HS-27A (cell line): ENCODE data around the gene MROH7.

Experiments
- DNase-seq: peaks from one replicate; pipeline ENCODE4 v3.0.0-alpha.2; 2012; ENCODE audit warnings: low read depth, missing footprints

Gene MROH7

DNA sequence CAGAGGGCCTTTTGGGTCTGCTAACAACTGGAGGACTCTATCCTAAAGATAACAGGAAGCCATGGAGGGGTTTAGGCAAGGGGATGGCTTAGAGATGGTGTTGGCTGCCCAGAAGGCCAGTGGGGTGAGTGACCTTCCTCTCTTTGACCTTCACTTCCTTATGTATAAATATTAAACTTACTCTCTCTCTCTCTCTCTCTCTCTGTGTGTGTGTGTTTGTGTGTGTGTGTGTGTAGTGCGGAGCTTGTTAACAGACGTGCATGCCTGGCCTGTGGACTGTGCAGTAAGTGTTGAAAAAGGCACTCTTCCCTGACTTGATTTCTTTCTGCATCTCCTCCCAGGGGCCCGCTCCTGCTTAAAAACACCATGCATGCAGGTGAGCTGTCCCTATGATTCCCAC lies 10.0 kb downstream of the MROH7 start:
- no peak for DNase-seq

DNA sequence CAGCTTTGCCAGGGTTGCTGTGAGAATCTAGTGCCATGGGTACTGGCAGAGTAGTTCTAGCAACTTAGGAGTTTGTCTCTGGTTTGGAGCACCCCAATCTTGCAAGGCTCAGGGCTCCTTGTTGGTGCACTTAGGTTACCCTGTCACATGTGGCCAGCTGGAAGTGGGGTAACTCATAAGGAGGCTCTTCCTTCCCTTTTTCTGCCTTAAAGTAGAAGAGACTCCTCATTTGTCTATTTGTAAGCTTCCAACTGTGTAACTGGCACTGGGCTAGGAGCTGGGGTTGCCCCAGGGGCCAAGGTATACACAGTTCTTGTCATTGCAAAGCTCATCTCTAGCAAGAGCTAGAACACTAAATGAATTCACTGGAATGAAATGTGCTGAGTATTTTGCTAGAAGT lies 10.6 kb downstream of the MROH7 start:
- no peak for DNase-seq

DNA sequence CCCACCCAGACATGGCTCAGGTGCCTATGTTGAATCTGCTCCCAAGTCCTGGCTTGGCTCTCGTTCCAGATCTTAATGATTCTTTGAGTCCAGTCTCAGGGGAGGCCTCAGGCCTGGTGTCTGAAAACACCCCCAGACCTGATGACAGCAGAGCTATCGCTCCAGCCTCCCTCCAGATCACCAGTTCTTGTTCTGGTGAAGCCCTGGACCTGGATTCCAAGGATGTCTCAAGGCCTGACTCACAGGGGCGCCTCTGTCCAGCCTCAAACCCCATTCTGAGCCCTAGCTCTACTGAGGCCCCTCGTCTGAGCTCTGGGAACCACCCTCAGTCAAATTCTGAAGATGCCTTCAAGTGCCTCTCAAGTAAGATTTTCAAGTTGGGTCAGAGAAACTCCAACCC lies 11.4 kb downstream of the MROH7 start:
- DNase-seq: peak; percentile 24

DNA sequence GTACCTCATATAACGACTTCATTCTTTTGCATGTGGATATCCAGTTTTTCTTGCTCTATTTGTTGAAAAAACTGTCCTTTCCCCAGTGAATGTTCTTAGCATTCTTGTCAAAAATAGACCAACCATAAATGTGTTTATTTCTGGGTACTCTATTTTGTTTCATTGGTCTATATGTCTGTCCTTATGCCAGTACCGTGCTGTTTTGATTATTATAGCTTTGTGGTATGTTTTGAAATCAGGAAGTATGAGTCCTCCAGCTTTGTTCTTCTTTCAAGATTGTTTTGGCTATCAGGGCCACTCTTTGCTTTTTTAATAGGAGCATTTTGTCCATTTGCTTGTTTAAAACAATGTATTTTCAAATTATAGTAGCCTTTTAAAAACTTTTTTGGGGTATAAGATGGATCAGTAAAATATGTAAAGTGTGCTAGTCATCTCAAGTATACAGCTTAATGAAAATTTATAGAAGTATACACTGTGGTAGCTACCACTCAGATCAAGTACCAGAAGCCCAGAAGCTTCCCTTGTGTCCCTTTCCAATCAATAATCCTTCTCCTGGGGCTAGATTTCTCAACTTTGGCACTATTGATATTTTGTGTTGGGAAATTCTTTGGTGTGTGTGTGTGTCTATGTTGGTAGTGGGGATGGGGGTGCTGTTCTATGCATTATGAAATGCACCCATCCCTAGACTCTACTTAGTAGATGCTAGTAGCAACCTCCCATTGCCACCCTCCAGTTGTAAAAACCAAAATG lies 16.8 kb downstream of the MROH7 start:
- DNase-seq: no peak

DNA sequence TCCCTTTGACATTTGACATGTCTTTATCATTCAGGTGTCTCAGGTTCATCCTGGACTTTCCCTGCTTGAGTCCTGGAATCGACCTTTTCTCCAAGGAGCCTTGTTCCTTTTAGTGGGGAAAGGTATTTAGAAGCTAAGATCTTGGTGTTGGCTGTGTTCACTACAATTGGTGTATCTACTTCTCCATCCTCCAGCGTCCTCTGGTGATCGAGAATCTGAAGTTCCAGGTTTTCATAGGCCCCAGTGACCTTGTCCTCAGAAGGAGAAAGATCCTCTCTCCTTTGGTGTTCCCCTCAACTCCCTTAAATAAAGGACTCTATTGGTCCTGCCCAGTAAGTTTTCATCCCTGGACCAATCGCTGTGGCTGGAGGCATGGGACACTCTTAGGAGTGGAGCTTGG lies 22.1 kb downstream of the MROH7 start:
- DNase-seq: no peak

DNA sequence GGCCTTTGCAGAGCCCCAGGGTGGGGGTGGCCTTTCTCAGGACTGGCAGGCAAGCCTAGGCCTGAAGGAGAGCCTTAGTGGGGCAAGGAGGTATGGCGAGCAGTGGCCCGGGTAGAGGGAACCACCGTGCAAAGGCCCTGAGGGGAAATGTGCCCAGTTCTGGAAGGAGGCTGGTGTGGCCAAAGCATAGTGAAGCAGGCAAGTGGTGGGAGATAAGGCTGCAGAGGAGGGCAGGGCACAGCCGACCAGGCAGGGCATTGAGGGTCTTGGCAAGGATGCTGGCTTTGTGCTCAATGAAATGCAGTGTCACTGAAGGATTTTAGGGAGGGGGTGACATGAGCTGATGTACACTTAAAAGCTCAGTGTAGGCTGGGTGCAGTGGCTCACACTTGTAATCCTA lies 22.8 kb downstream of the MROH7 start:
- DNase-seq: no peak

DNA sequence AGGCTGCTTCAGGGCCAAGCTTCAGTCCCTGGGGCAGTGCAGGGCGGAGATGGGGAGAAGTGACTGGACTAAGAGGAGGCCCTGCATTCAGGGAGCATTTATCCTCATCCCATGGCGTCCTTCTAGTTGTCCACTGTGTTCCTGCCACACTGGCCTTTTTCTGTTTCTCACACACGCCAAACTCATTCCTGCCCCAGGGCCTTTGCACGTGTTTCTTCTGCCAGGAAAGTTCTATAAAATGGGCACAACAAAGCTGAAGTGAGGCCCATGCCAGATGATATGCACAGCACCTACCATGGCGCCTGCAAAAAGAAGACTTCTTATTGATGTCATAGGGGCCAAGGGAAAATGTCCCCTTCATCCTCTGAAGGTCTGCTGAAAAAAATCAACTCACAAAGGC lies 24.3 kb downstream of the MROH7 start:
- no peak for DNase-seq

DNA sequence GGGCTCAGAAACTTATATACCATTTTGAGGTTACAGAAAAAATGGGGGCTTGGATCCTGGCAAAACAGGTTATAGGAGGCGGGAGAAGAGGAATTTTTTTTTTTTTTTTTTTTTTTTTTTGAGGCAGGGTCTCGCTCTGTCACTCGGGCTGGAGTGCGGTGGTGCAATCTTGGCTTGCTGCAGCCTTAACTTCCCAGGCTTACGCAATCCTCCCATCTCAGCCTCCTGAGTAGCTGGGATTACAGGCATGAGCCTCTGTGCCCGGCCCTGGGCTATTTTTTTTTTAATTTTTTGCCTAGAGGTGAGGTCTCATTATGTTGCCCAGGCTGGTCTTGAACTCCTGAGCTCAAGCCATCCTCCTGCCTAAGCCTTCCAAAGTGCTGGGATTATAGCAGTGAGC lies 24.7 kb downstream of the MROH7 start:
- no peak for DNase-seq

DNA sequence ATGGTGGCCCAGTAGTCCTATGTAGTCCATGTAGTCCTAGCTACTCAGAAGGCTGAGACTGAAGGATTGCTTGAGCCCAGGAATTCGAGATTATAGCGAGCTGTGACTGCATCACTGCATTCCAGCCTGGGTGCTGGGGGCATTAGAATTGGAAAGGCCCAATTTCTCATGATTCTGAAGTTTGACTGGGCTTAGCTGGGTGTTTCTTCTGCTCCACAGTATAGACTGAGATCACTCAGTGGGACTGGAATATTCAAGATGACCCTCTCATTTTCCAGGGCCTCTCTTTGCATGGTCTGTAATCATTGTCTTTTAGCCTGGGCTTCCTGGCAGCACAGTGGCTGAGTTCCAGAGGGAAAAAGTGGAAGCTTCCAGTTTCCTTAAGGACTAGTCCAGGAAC lies 26.2 kb downstream of the MROH7 start:
- no peak for DNase-seq

DNA sequence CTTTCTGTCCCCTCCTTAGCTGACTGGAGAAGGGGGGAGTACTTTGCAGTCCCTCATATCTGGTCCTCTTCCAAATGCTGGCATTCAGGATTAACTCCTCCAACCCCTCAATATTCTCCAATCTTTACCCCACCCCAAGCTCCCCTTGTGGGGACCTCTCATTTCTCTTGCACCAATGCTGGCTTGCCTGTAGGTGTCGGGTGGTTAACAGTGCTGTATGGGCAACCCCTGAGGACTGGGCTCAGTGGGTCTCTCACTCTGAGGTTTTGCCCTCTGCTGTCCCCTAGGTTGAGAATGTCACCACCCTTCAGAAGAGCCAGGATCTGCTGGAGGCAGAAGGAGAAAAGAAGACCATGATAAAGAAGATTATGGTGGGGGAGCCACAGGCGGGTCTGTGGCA lies 27.0 kb downstream of the MROH7 start:
- DNase-seq: no peak

DNA sequence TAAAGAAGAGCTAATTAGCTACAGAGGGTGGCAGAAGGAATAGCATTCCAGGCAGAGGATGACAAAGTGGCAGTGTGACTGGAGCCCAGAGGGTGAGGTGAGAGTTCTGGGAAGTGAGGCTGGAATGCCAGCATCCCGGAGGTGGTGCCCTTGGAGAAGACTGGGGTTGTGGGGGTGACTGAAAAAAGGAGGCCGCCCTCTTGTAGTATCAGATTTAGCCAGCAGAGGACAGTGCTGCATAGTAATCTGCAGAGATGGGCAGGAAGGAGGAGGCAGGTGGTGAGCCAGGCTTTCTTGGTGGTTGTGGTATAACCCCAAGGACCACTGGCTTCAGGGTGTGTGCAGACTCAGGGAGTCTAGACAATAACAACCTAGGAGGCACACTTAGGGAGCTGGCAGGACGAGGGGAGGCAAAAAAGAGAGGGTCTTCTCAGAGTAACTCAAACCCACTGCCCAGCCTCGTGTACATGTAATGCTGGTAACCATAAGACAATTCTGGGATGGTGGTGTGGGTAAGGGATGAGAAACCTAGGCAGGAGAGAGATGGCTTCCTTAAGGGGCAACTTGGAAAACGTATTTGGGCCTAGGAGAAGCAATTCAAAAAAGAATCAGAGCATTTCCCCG lies 30.5 kb downstream of the MROH7 start:
- DNase-seq: peak; percentile 24

DNA sequence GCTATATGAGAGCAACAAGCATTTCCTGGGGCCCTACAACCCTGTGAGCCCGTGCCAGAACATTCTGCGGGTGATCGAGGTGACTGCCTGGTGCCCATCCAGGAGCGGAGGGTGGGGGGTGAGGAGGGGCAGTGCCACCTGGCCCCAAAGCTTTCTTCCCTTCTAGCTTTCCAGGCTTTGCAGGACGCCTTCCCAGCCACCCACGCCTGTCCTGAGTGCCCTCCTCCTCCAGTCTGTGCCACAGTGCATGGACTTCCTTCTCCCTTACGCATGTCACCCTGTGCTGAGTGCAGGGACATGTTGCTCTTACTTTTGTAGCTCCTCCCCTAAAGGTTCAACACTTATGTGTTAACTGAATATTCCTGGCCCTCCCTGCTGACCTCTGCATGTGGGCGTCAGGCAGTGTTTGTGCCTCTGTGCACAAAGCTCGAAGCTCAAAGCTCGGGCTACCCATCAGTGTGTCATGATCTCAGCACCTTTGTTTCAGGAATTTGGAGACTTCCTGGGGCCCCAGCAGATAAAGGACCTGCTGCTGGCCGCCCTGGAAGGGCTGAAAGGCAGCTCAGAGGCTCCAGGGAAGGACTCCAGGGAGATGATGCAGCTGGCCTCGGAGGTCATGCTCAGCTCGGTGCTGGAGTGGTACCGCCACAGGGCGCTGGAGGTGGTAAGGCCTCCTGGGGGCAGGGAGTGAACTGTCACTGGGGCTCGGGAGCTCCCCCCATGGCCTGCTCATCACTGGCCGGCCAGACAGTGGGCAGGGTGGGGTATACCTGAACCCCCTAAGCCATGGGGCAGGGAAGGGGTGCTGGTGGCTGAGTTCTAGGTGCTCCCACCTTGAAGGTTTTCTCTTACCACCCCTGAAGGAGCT lies 37.4 kb downstream of the MROH7 start:
- DNase-seq: no peak

DNA sequence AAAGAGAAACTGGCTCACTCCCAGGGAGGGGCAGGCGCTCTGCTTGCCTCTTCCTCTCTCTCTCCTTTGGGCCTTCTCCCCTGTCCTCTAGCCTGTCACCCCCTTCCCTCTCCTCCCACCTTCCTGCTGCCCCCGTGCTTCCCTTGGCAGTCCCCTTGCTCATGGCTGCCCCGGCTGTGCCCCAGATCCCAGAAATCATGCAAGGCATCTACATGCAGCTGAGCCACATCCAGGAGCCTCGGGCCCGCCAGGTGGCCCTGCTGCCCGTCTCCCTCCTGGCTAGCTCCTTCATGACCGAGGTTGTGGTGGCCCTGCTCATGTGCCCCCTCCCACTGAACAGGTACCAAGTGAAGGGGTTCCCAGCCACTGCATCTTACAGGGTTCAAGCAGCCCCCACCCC lies 38.1 kb downstream of the MROH7 start:
- DNase-seq: no peak

DNA sequence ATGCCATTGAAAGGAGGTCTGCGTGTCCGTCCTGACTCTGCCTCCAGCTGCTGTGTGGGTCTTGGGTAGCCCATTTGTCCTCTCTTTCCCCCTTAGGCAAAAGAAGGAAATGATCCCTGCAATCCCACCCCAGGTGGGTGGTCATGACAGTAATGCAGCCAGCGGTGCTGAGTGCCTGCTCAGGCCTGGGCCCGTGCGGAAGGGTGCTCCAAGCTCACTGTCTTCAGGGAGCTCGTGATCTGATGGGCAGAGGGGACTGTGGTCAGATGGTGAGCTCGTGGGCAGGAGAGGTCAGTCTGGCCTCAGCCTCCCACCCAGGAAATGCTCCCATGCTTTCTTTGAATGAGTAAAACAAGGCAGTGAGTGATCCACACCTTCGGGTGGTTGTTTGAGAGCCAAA lies 38.8 kb downstream of the MROH7 start:
- DNase-seq: no peak

DNA sequence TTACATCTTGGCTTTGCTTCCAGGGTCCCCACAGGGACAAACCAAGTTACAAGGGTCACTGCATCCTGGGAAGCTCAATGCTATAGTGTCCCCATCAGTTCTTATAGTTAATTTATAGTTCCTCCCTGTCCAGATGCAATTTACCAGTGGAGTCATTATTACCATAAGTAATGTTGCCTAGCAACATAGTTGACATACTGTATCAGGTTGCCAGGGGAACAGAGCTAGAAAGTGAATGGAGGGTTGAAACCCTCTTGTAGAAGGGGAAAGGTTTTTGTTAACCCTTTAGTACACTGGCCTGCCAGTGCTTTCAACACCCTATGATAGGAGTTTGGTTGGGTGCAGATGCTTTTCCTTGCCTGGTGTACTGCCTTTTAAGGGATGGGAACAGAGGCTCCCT lies 39.8 kb downstream of the MROH7 start:
- DNase-seq: no peak

DNA sequence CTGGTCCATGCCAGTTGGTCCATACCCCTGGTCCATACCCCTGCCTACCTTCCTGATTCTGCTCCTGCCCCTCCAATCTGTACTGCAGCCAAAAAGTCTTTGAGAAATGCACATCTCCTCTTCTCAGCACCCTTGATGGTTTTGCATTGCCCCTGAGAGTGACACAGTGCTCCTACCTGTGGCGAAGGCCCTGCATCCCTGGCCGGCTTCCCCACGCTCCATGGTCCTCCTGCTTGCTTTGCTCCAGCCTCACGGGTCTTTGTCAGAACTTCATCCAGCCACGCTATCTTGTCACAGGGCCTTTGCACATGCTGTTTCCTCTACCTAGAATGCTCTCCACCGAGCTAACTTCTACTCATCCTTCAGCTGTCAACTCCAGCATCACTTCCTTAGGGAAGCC lies 41.9 kb downstream of the MROH7 start:
- no peak for DNase-seq

DNA sequence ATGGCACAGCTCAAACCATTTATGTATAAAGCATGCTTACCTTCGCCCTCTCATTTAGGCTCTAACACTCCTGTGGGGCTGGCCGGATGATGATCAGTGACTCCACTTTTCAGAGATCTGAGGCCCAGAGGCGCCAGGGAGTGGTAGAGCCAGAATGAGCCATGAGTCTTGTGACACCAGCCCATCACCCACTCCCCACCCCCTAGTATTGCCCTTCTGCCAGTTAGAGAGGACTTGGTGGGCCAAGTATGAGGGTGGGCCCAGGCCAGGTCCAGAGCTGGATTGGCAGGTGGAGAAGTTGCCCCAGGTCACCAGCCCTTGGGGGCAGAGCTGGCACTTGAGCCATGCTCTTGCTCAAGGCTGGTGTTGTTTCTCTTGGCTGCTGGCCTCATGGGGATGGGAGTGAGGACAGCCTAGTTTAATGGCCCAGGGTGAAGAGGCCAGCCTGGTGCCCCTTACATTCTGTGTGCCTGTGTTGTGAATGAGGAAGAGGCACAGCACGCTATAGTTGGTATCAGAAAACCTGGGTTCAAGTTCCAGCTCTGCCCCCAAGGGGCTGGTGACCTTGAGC lies 43.8 kb downstream of the MROH7 start:
- DNase-seq: no peak

DNA sequence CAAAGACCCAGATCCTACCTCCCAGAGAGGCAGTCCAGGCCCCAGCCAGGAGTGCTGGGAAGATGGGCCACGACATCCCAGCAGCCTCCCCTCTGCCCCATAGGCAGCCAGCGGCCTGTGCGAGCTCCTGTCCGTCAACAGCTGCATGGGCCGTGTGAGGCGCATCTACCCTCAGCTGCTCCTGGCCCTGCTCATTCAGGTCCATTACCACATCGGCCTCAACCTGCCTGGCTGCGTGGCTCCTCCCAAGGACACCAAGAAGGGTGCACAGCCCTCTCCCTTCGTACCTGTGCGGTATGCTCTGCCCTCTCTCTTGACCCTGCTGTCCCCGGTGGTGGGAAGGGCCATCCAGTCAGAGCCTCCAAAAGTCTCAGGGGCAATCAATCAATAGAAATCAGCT lies 44.6 kb downstream of the MROH7 start:
- DNase-seq: no peak

DNA sequence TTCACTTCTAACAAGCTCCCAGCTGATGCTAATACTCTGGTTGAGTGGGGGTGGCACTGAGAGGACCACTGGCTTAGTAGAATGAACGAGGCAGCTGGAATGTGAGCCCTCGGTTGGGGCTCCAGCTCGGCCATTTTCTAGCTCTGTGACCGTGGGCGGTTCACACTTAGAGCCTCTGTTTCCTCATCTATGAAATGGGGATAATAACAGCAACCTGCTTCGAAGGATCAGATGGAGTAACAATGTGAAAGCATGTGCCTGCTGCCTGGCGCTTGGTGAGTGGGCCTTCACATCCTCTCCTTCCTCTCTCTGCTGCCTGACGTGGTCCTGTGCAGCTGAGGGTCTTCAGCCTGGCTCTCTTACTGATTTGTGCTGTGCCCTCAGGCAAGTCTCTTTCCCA lies 53.2 kb downstream of the MROH7 start:
- DNase-seq: no peak

DNA sequence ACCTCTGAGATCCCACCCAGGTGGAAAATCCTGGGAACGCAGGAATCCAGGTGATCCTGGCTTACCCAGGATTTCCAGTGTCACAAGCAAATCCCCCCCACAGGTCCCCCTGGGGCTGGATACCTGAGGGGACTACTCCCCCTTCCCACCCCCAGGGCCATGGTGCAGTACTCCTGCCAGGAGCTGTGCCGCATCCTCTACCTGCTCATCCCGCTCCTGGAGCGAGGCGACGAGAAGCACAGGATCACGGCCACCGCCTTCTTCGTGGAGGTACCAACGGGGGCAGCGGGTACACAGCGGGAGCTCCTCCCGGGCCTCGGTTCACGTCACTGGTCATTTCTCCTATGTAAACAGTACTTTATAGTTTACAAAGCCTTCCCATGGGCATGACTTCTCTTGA lies 53.6 kb downstream of the MROH7 start:
- DNase-seq: no peak

DNA sequence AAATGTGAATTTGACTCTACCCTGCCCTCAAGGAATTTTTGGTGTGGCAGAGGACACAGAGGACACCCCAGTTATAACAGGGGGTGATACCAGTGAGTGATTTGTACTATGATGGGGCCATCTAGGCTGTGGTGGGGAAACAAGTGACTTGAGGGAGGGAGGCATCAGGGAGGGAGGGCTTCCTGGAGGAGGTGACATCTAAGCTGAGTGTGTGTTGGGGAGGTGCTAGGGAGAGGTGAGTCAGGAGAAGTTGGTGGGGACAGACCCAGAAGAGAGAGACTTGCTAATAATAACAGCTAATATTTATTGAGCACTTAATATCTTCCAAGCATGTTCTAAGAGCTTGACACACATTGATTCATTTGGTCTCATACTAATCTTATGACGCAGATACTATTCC lies 54.2 kb downstream of the MROH7 start:
- DNase-seq: no peak

DNA sequence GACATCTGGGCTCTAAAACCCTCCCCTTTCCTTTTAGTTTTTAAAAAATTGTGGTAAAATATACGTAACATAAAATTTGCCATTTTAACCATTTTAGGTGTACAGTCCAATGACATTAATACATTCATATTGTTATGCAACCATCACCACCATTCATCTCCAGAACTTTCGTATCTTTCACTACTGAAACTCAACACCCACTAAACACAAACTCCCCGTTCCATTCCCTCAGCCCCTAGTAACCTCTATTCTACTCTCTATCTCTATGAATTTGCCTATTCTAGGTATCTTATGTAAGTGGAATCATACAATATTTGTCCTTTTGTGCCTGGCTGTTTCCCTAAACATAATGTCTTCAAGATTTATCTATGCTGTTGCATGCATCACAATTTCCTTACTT lies 54.7 kb downstream of the MROH7 start:
- no peak for DNase-seq

DNA sequence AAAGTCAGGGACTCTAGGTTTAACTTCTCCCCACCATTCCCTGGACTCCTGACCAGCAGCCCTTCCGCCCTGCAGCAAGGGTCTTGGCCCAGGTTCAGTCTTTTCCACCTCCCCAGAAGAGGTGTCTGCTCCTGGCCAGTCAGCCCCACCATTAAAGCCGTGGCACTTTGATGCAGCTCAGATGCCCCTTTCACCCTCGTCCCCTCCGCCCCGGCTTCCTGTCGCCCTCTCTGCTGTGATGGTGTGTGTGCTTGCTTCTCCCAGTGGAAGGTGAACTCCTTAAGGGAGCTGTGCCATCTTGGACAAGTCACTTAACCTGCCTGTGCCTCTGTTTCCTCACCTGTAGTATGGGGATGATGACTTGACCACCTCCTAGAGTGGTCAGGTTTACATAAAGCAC lies 56.3 kb downstream of the MROH7 start:
- no peak for DNase-seq
